CD4-positive, CD25-positive, alpha-beta regulatory T cell (primary cell): Measurements from ENCODE around the gene ZNF469. TPM values are rescaled to one million over a fixed set of nuclear protein-coding genes. Genes with fewer than 3 reads are reported as not detected.
A peak's percentile ranks its signal among the peaks of the same experiment; 100 is the strongest.

Experiments used
- ATAC-seq, 2 donors: fragments of 150-1000 bp; cut with Tn5 transposase; one replicate each; pipeline ENCODE4 v1.10.0; 2021; ENCODE audit warnings: low read depth in 2 of 2, moderate number of reproducible peaks in 2 of 2, moderate library complexity in 1 of 2
- DNase-seq, 3 donors: peaks; one replicate each; pipeline versions ENCODE4 v3.0.0 to v3.0.0-alpha.2; 2012 to 2022; ENCODE audit warnings: mixed read lengths in 1 of 3
- H3K27ac ChIP-seq: one replicate; pipeline ENCODE4 v1.7.0; 2013; ENCODE audit warnings: mild to moderate bottlenecking, low read length; ENCODE audit not compliant: insufficient read depth, poor library complexity, severe bottlenecking
- H3K27me3 ChIP-seq: one replicate; pipeline ENCODE4 v1.7.0; 2013; ENCODE audit warnings: low read length; ENCODE audit not compliant: control insufficient read depth, insufficient read depth
- H3K36me3 ChIP-seq: one replicate; pipeline ENCODE4 v1.7.0; 2013; ENCODE audit warnings: mild to moderate bottlenecking, low read length, moderate library complexity; ENCODE audit not compliant: control insufficient read depth, insufficient read depth
- H3K4me1 ChIP-seq: 2 replicates; pipeline ENCODE4 v1.7.0; 2013; ENCODE audit warnings: mild to moderate bottlenecking, low read length; ENCODE audit not compliant: insufficient read depth, control insufficient read depth, poor library complexity, severe bottlenecking
- H3K4me3 ChIP-seq: one replicate; pipeline ENCODE4 v1.7.0; 2013; ENCODE audit warnings: low read depth, mild to moderate bottlenecking, low read length, moderate library complexity
- H3K9me3 ChIP-seq, 2 experiments: 1 replicate in 1 of 2; 2 replicates in 1 of 2; pipeline ENCODE4 v1.7.0; 2013; ENCODE audit warnings: low read length in 2 of 2, mild to moderate bottlenecking in 1 of 2, moderate library complexity in 1 of 2; ENCODE audit not compliant: control insufficient read depth in 2 of 2
- H3K27ac Mint-ChIP-seq, 3 donors: one replicate each; pipeline ENCODE4 v1.8.0; 2020 to 2022; ENCODE audit warnings: mild to moderate bottlenecking in 3 of 3, mixed read lengths in 3 of 3, moderate library complexity in 2 of 3
- H3K27me3 Mint-ChIP-seq: one replicate; pipeline ENCODE4 v1.8.0; 2022; ENCODE audit warnings: mild to moderate bottlenecking, mixed read lengths
- H3K36me3 Mint-ChIP-seq: one replicate; pipeline ENCODE4 v1.8.0; 2020; ENCODE audit warnings: mixed read lengths
- H3K4me1 Mint-ChIP-seq, 4 donors: one replicate each; pipeline ENCODE4 v1.8.0; 2020 to 2022; ENCODE audit warnings: mixed read lengths in 4 of 4, mild to moderate bottlenecking in 1 of 4
- H3K4me3 Mint-ChIP-seq, 4 donors: one replicate each; pipeline ENCODE4 v1.8.0; 2020 to 2022; ENCODE audit warnings: mild to moderate bottlenecking in 4 of 4, mixed read lengths in 4 of 4, moderate library complexity in 3 of 4
- H3K9me3 Mint-ChIP-seq, 7 donors: one replicate each; pipeline ENCODE4 v1.8.0; 2020 to 2022; ENCODE audit warnings: mixed read lengths in 7 of 7, mild to moderate bottlenecking in 3 of 7, moderate library complexity in 2 of 7
- polyA plus RNA-seq, 4 donors: library from polyadenylated mRNA; unstranded; fragments of 300-500 nt; fragmentation: Illumina TruSeq; gene quantifications; one replicate each; pipeline ENCODE4 v1.2.3, GENCODE V29; 2021
- total RNA-seq: library from RNA; stranded (reverse); gene quantifications from one replicate; pipeline ENCODE4 v1.2.3, GENCODE V29; 2022

Gene ZNF469
- total and polyA plus RNA-seq, 5 donors from 2014 or later = 0.01 to 0.32 (median 0.02) TPM; not detected in 2

- no peak overlapping the region for H3K4me3 Mint-ChIP-seq
- H3K9me3 Mint-ChIP-seq = peaks cover 0 to 1% (median 0%) of the 10 kb centered on the region in 7 donors
- no peak overlapping the region for H3K27ac Mint-ChIP-seq
- Histone ChIP-seq H3K4me1 (no peaks in the 10 kb centered on the region), H3K36me3 (no peaks in the 10 kb centered on the region), H3K4me3 (no peak overlapping the region), H3K27me3 (peaks cover 3% of the 10 kb centered on the region), H3K9me3 (no peaks in the 10 kb centered on the region), H3K27ac (no peak overlapping the region)
- DNase-seq (no peak), ATAC-seq (no peak)
- peaks cover 18% of the 10 kb centered on the region for H3K27me3 Mint-ChIP-seq
- no peaks in the 10 kb centered on the region for H3K36me3 Mint-ChIP-seq
- no peaks in the 10 kb centered on the region for H3K4me1 Mint-ChIP-seq
Observed at GRCh38 chr16:88389621-88390160, 6.9 kb downstream of the ZNF469 start.

GRCh38 chr16:88390265-88390664 is 7.5 kb downstream of the ZNF469 start:
- no peak for ATAC-seq
- Histone ChIP-seq H3K36me3 (no peaks in the 10 kb centered on the region), H3K4me3 (no peak overlapping the region)

GRCh38 chr16:88390735-88391134 is 8.0 kb downstream of the ZNF469 start:
- no peak overlapping the region for H3K27ac Mint-ChIP-seq
- H3K4me3 Mint-ChIP-seq = no peak overlapping the region
- H3K36me3 ChIP-seq = no peaks in the 10 kb centered on the region
- H3K27ac ChIP-seq = no peak overlapping the region
- H3K36me3 Mint-ChIP-seq = no peaks in the 10 kb centered on the region
- no peak for ATAC-seq
- no peaks in the 10 kb centered on the region for H3K27me3 ChIP-seq
- no peaks in the 10 kb centered on the region for H3K4me1 Mint-ChIP-seq
- H3K27me3 Mint-ChIP-seq = peaks cover 9% of the 10 kb centered on the region
- peaks cover 0 to 1% (median 0%) of the 10 kb centered on the region in 7 donors for H3K9me3 Mint-ChIP-seq
- H3K4me3 ChIP-seq = no peak overlapping the region
- no peaks in the 10 kb centered on the region for H3K9me3 ChIP-seq
- DNase-seq = no peak
- no peaks in the 10 kb centered on the region for H3K4me1 ChIP-seq

More at GRCh38 chr16:88390265-88390664, 7.5 kb downstream of the ZNF469 start:
- no peak overlapping the region for H3K4me3 Mint-ChIP-seq
- peaks cover 13% of the 10 kb centered on the region for H3K27me3 Mint-ChIP-seq
- DNase-seq = no peak
- H3K4me1 ChIP-seq = no peaks in the 10 kb centered on the region
- H3K9me3 Mint-ChIP-seq = peaks cover 0 to 1% (median 0%) of the 10 kb centered on the region in 7 donors
- H3K4me1 Mint-ChIP-seq = no peaks in the 10 kb centered on the region
- no peaks in the 10 kb centered on the region for H3K27me3 ChIP-seq
- no peaks in the 10 kb centered on the region for H3K9me3 ChIP-seq
- H3K27ac ChIP-seq = no peak overlapping the region
- no peak overlapping the region for H3K27ac Mint-ChIP-seq
- no peaks in the 10 kb centered on the region for H3K36me3 Mint-ChIP-seq

- Histone ChIP-seq H3K9me3 (no peaks in the 10 kb centered on the region), H3K27me3 (no peaks in the 10 kb centered on the region), H3K4me3 (no peak overlapping the region), H3K27ac (no peak overlapping the region), H3K36me3 (no peaks in the 10 kb centered on the region), H3K4me1 (no peaks in the 10 kb centered on the region)
- no peak overlapping the region for H3K27ac Mint-ChIP-seq
- H3K36me3 Mint-ChIP-seq = no peaks in the 10 kb centered on the region
- H3K4me3 Mint-ChIP-seq = no peak overlapping the region
- peaks cover 3% of the 10 kb centered on the region for H3K27me3 Mint-ChIP-seq
- no peaks in the 10 kb centered on the region for H3K4me1 Mint-ChIP-seq
- DNase-seq = no peak
- ATAC-seq = no peak
- H3K9me3 Mint-ChIP-seq = peaks cover 0 to 1% (median 0%) of the 10 kb centered on the region in 7 donors
Observed at GRCh38 chr16:88391144-88391850, 8.5 kb downstream of the ZNF469 start.

GRCh38 chr16:88392111-88392510 is 9.4 kb downstream of the ZNF469 start:
- H3K9me3 Mint-ChIP-seq = peaks cover 0 to 1% (median 0%) of the 10 kb centered on the region in 7 donors

GRCh38 chr16:88392616-88393015 is 9.9 kb downstream of the ZNF469 start:
- Mint-ChIP-seq H3K4me3 (no peak overlapping the region), H3K27me3 (no peaks in the 10 kb centered on the region), H3K4me1 (no peaks in the 10 kb centered on the region), H3K27ac (peak overlapping the region in 1 of 3 donors; percentile 52), H3K9me3 (peaks cover 0 to 2% (median 0%) of the 10 kb centered on the region in 7 donors), H3K36me3 (no peaks in the 10 kb centered on the region)
- Histone ChIP-seq H3K27me3 (no peaks in the 10 kb centered on the region), H3K4me3 (no peak overlapping the region), H3K4me1 (no peaks in the 10 kb centered on the region), H3K9me3 (no peaks in the 10 kb centered on the region), H3K27ac (no peak overlapping the region), H3K36me3 (no peaks in the 10 kb centered on the region)
- ATAC-seq (no peak), DNase-seq (no peak)

More at GRCh38 chr16:88392111-88392510, 9.4 kb downstream of the ZNF469 start:
- no peak for ATAC-seq
- Mint-ChIP-seq H3K27ac (no peak overlapping the region), H3K4me3 (no peak overlapping the region), H3K4me1 (no peaks in the 10 kb centered on the region), H3K36me3 (no peaks in the 10 kb centered on the region), H3K27me3 (no peaks in the 10 kb centered on the region)
- Histone ChIP-seq H3K4me1 (no peaks in the 10 kb centered on the region), H3K36me3 (no peaks in the 10 kb centered on the region), H3K9me3 (no peaks in the 10 kb centered on the region), H3K4me3 (no peak overlapping the region), H3K27ac (no peak overlapping the region), H3K27me3 (no peaks in the 10 kb centered on the region)
- DNase-seq = no peak

- DNase-seq = no peak
- ATAC-seq = no peak
- no peaks in the 10 kb centered on the region for H3K4me1 ChIP-seq
- Mint-ChIP-seq H3K4me1 (no peaks in the 10 kb centered on the region), H3K36me3 (no peaks in the 10 kb centered on the region), H3K27me3 (no peaks in the 10 kb centered on the region), H3K9me3 (peaks cover 0 to 2% (median 0%) of the 10 kb centered on the region in 7 donors), H3K4me3 (no peak overlapping the region), H3K27ac (no peak overlapping the region)
- no peaks in the 10 kb centered on the region for H3K9me3 ChIP-seq
- H3K36me3 ChIP-seq = no peaks in the 10 kb centered on the region
- H3K27ac ChIP-seq = no peak overlapping the region
- H3K4me3 ChIP-seq = no peak overlapping the region
- H3K27me3 ChIP-seq = no peaks in the 10 kb centered on the region
Observed at GRCh38 chr16:88393034-88393433, 10.3 kb downstream of the ZNF469 start.

- no peak for ATAC-seq
- H3K27ac Mint-ChIP-seq = no peak overlapping the region
- H3K27me3 Mint-ChIP-seq = no peaks in the 10 kb centered on the region
- H3K4me1 ChIP-seq = no peaks in the 10 kb centered on the region
- no peak overlapping the region for H3K27ac ChIP-seq
- no peaks in the 10 kb centered on the region for H3K4me1 Mint-ChIP-seq
- H3K27me3 ChIP-seq = no peaks in the 10 kb centered on the region
- H3K36me3 ChIP-seq = no peaks in the 10 kb centered on the region
- peaks cover 0 to 2% (median 0%) of the 10 kb centered on the region in 7 donors for H3K9me3 Mint-ChIP-seq
- no peak overlapping the region for H3K4me3 Mint-ChIP-seq
- H3K9me3 ChIP-seq = no peaks in the 10 kb centered on the region
- H3K36me3 Mint-ChIP-seq = no peaks in the 10 kb centered on the region
- H3K4me3 ChIP-seq = no peak overlapping the region
- no peak for DNase-seq
Observed at GRCh38 chr16:88393571-88393970, 10.8 kb downstream of the ZNF469 start.
